Suprapubic skin (tissue), 4 donors: ENCODE measurements around the gene BICC1.

Source experiments
- CTCF ChIP-seq, 2 donors: fragments of 200-600 bp in 1 of 2; fragments of 450-650 bp in 1 of 2; sonication (generic) in 1 of 2; IDR thresholded peaks; one replicate each; pipeline ENCODE4 v1.5.1; 2016 to 2019; ENCODE audit warnings: antibody characterized with exemption in 2 of 2, mild to moderate bottlenecking in 1 of 2, moderate library complexity in 1 of 2
- EP300 ChIP-seq: sonication (generic); formaldehyde crosslinking; IDR thresholded peaks from one replicate; pipeline ENCODE4 v1.6.1; 2017; ENCODE audit warnings: antibody characterized with exemption
- POLR2AphosphoS5 ChIP-seq, 3 donors: sonication (generic); formaldehyde crosslinking; IDR thresholded peaks; one replicate each; pipeline ENCODE4 v1.6.1; 2017; ENCODE audit warnings: antibody characterized with exemption in 3 of 3

DNA sequence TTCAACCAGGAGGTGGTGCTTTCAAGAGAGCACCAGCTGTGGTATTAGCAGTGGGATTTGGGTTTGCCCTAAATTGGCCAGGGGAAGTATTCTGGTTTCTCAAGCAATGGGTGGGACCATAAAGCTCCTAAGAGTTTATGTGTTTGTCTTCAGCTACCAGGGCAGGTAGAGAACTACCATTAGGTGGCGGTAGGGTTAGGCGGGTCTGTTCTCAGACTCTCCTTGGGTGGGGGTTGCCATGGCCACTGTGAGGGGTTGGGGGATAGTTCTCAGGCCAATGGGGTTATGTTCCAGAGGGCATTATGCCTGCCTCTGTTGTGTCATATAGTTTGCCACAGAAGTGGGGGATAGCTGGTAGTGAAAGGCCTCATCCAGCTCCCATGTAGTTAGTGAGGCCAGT, 47.7 kb upstream of the BICC1 start:
- TF ChIP-seq EP300 (no peak), CTCF (IDR thresholded peaks at IDR 0.05) (no peak), POLR2AphosphoS5 (IDR thresholded peaks at IDR 0.05) (no peak)
